ENCODE measurements around the gene PTK7. TPM values are rescaled to one million over a fixed set of nuclear protein-coding genes. Genes with fewer than 3 reads are reported as not detected.

PTK7 gene
- 84.4 and 112 TPM in 2 replicates for total RNA-seq

GRCh38 chr6:43075670-43076463, at the start of gene PTK7:
PTK7 (plus strand) TSS chr6:43076314; CDS start chr6:43076489, 175 bp downstream.

GRCh38 chr6:43053545-43054205, 22.4 kb upstream of the PTK7 start, which contains the start of gene CUL7:
CUL7 (minus strand) TSS chr6:43053851; CDS start chr6:43052788, 1,063 bp downstream.

GRCh38 chr6:43059168-43060033, 16.7 kb upstream of the PTK7 start, which contains the start of the genes KLC4 and MRPL2:
KLC4 (plus strand) TSS chr6:43059631; CDS start chr6:43061336, 1,705 bp downstream.
MRPL2 (minus strand) TSS chr6:43059434; CDS start chr6:43059381, 53 bp downstream.

GRCh38 chr6:43170931-43171706, 95.0 kb downstream of the PTK7 start, which contains the start of gene SRF:
SRF (plus strand) TSS chr6:43171269; CDS start chr6:43171657, 388 bp downstream.

GRCh38 chr6:43181942-43182860, 106.1 kb downstream of the PTK7 start, which contains the start of gene CUL9:
CUL9 (plus strand) TSS chr6:43182196; CDS start chr6:43184311, 2,115 bp downstream.

Other genes with a start within 250 kb of the PTK7 start
- gene RPL7L1, start 196.7 kb upstream of the PTK7 start, total RNA-seq, result 107 and 128 TPM in 2 replicates
- gene PTCRA, start 160.3 kb upstream of the PTK7 start, total RNA-seq, result not detected in 2 replicates
- gene CNPY3, start 146.8 kb upstream of the PTK7 start, total RNA-seq, result 29.5 and 32.7 TPM in 2 replicates
- gene GNMT, start 115.6 kb upstream of the PTK7 start, total RNA-seq, result not detected in 2 replicates
- 26.6 and 28.3 TPM in 2 replicates for gene PEX6, start 97.1 kb upstream of the PTK7 start, total RNA-seq
- gene PPP2R5D, start 91.7 kb upstream of the PTK7 start, total RNA-seq, result 60.5 and 80.8 TPM in 2 replicates
- gene MEA1, start 62.4 kb upstream of the PTK7 start, total RNA-seq, result 83.5 and 84.1 TPM in 2 replicates
- gene KLHDC3, start 62.1 kb upstream of the PTK7 start, total RNA-seq, result 64.0 and 68.7 TPM in 2 replicates
- 80.3 and 94.5 TPM in 2 replicates for gene RRP36, start 54.7 kb upstream of the PTK7 start, total RNA-seq
- 14.5 and 15.2 TPM in 2 replicates for gene CUL7, start 22.5 kb upstream of the PTK7 start, total RNA-seq
- gene MRPL2, start 16.9 kb upstream of the PTK7 start, total RNA-seq, result 32.4 and 33.4 TPM in 2 replicates
- gene KLC4, start 16.7 kb upstream of the PTK7 start, total RNA-seq, result 10.3 and 11.7 TPM in 2 replicates
- 23.3 and 29.9 TPM in 2 replicates for gene SRF, start 95.0 kb downstream of the PTK7 start, total RNA-seq
- 29.6 and 32.2 TPM in 2 replicates for gene CUL9, start 105.9 kb downstream of the PTK7 start, total RNA-seq
- 129 and 187 TPM in 2 replicates for gene DNPH1, start 153.2 kb downstream of the PTK7 start, total RNA-seq
- gene TTBK1, start 167.2 kb downstream of the PTK7 start, total RNA-seq, result not detected in 2 replicates
- not detected in 2 replicates for gene SLC22A7, start 221.9 kb downstream of the PTK7 start, total RNA-seq
- gene CRIP3, start 232.5 kb downstream of the PTK7 start, total RNA-seq, result not detected in 2 replicates